Spleen (tissue), 7 donors: Measurements from ENCODE around the gene OGFRL1.

Source experiments
- CTCF ChIP-seq, 11 experiments: fragments of 200-600 bp in 7 of 11; fragments of 450-650 bp in 4 of 11; sonication (generic) in 4 of 11; IDR thresholded peaks in 8 of 11; conservative IDR thresholded peaks in 3 of 11; 1 replicate in 7 of 11; 2 replicates in 4 of 11; pipeline versions ENCODE4 v1.4.0 to v1.8.0; 2016 to 2021; ENCODE audit warnings: antibody characterized with exemption in 11 of 11, inconsistent platforms in 4 of 11, mild to moderate bottlenecking in 1 of 11
- POLR2AphosphoS5 ChIP-seq, 3 donors: sonication (generic); formaldehyde crosslinking; IDR thresholded peaks; one replicate each; pipeline ENCODE4 v1.5.1; 2017; ENCODE audit warnings: antibody characterized with exemption in 3 of 3
- donor health status: DM: no; HTN: no; CAD: no; lungs with moderate emphysema.
- donor health status: DM: no; HTN: no; CAD: no.
- donor health status: DM: no; HTN: no; CAD: no.

- TF ChIP-seq CTCF (IDR thresholded peaks at IDR 0.05 in 8 of 11, conservative IDR thresholded peaks at IDR 0.05 in 3 of 11) = no peak
- TF ChIP-seq POLR2AphosphoS5 (IDR thresholded peaks at IDR 0.05) = no peak
Measured at GRCh38 chr6:71334768-71335167, 46.2 kb downstream of the OGFRL1 start.
